Ishikawa (cell line): ENCODE data around the gene CALHM3.

Experiments used
- MAX ChIP-seq: IDR thresholded peaks from 2 replicates; pipeline ENCODE4 v1.6.1; 2012
- TAF1 ChIP-seq: IDR thresholded peaks from 2 replicates; pipeline ENCODE4 v1.6.1; 2012; ENCODE audit warnings: low read depth, mild to moderate bottlenecking
- YY1 ChIP-seq: IDR thresholded peaks from 2 replicates; pipeline ENCODE4 v1.6.1; 2012; ENCODE audit warnings: low read depth
- TF ChIP-seq, protein P1 (sequence below): IDR thresholded peaks from 2 replicates; pipeline ENCODE4 v1.6.1; 2012; ENCODE audit warnings: low read depth, mild to moderate bottlenecking

- TF ChIP-seq TAF1: no peak
- no peak for TF ChIP-seq YY1
- no peak for TF ChIP-seq MAX
- TF ChIP-seq, protein P1, sequence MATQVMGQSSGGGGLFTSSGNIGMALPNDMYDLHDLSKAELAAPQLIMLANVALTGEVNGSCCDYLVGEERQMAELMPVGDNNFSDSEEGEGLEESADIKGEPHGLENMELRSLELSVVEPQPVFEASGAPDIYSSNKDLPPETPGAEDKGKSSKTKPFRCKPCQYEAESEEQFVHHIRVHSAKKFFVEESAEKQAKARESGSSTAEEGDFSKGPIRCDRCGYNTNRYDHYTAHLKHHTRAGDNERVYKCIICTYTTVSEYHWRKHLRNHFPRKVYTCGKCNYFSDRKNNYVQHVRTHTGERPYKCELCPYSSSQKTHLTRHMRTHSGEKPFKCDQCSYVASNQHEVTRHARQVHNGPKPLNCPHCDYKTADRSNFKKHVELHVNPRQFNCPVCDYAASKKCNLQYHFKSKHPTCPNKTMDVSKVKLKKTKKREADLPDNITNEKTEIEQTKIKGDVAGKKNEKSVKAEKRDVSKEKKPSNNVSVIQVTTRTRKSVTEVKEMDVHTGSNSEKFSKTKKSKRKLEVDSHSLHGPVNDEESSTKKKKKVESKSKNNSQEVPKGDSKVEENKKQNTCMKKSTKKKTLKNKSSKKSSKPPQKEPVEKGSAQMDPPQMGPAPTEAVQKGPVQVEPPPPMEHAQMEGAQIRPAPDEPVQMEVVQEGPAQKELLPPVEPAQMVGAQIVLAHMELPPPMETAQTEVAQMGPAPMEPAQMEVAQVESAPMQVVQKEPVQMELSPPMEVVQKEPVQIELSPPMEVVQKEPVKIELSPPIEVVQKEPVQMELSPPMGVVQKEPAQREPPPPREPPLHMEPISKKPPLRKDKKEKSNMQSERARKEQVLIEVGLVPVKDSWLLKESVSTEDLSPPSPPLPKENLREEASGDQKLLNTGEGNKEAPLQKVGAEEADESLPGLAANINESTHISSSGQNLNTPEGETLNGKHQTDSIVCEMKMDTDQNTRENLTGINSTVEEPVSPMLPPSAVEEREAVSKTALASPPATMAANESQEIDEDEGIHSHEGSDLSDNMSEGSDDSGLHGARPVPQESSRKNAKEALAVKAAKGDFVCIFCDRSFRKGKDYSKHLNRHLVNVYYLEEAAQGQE: 0 out of 2 replicates have a peak, but pooled peaks have one; percentile 18
These were observed 3.6 kb downstream of the CALHM3 start for GRCh38 chr10:103475437-103475836.
